ENCODE measurements around the gene RBBP7. TPM values are rescaled to one million over a fixed set of nuclear protein-coding genes. Genes with fewer than 3 reads are reported as not detected.

The RBBP7 gene
- total RNA-seq, 4 donors from 2014 or later = 62.9 to 88.8 (median 66.0) TPM

GRCh38 chrX:16825264-16826035 is 44.7 kb downstream of the RBBP7 start:
- Histone ChIP-seq H3K9me3 (no peaks in the 10 kb centered on the region), H3K4me3 (no peak overlapping the region), H3K4me1 (peaks cover 6% of the 10 kb centered on the region), H3K36me3 (peaks cover 5% of the 10 kb centered on the region), H3K27ac (no peak overlapping the region), H3K27me3 (no peaks in the 10 kb centered on the region)
- no peak for TF ChIP-seq POLR2AphosphoS5 (IDR thresholded peaks at IDR 0.05)
- TF ChIP-seq, protein P1, sequence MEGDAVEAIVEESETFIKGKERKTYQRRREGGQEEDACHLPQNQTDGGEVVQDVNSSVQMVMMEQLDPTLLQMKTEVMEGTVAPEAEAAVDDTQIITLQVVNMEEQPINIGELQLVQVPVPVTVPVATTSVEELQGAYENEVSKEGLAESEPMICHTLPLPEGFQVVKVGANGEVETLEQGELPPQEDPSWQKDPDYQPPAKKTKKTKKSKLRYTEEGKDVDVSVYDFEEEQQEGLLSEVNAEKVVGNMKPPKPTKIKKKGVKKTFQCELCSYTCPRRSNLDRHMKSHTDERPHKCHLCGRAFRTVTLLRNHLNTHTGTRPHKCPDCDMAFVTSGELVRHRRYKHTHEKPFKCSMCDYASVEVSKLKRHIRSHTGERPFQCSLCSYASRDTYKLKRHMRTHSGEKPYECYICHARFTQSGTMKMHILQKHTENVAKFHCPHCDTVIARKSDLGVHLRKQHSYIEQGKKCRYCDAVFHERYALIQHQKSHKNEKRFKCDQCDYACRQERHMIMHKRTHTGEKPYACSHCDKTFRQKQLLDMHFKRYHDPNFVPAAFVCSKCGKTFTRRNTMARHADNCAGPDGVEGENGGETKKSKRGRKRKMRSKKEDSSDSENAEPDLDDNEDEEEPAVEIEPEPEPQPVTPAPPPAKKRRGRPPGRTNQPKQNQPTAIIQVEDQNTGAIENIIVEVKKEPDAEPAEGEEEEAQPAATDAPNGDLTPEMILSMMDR (IDR thresholded peaks at IDR 0.05) = no peak
- TF ChIP-seq EP300 (IDR thresholded peaks at IDR 0.05) = no peak
- no peak for TF ChIP-seq POLR2A (IDR thresholded peaks at IDR 0.05)
- DNase-seq (ENCODE audit: low spot score in 2 of 2) = no peak
- WGBS = 74% methylated on average over 8 of the region's 8 CpGs

DNA sequence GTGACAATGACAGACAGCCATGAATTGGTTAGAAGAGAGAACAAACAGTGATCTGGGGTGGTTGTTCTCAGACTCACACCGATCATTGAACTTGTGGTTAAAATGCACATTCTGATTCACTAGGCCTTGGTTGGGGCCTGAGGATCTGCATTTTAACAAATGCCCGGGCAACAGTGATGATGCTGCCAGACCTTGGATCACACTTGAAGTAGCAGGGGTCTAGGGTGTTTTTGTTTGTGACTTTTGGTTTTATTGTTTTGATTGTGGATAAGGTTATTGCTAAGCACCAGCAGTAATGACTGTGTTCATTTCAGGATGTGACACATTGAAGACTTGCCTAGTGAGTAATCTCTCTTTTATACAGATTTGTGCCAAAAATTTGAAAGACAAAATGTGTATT is 47.4 kb downstream of the RBBP7 start:
- Histone ChIP-seq H3K36me3 (peaks cover 5% of the 10 kb centered on the region), H3K27ac (no peak overlapping the region), H3K27me3 (no peaks in the 10 kb centered on the region), H3K4me3 (no peak overlapping the region), H3K4me1 (peaks cover 3% of the 10 kb centered on the region), H3K9me3 (no peaks in the 10 kb centered on the region)
- WGBS = 83% methylated on average over 2 of the region's 2 CpGs
- TF ChIP-seq, protein P1 (IDR thresholded peaks at IDR 0.05) = no peak
- no peak for TF ChIP-seq POLR2AphosphoS5 (IDR thresholded peaks at IDR 0.05)
- TF ChIP-seq EP300 (IDR thresholded peaks at IDR 0.05) = no peak
- TF ChIP-seq POLR2A (IDR thresholded peaks at IDR 0.05) = no peak
- no peak for DNase-seq (ENCODE audit: low spot score in 2 of 2)

DNA sequence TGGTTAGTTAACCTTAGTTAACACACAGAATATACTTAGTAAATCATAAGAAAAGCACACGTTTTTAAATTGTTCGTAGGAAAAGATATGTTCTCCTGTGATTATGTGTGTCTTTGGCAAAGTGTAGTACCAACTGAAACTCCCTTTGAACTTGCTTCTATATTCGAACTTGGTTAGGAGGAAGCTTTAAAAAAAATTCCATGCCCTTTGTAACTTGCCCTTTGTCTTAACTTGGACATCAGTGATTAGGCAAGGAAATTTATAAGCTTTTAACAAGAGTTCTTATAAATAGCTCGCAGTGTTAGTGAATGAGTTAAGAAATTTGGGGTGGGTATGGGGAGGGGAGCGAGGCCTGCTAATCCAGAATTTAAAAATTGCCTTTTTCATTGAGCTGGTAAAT is 50.5 kb downstream of the RBBP7 start:
- Histone ChIP-seq H3K27me3 (no peaks in the 10 kb centered on the region), H3K4me3 (no peak overlapping the region), H3K4me1 (no peaks in the 10 kb centered on the region), H3K36me3 (peaks cover 5% of the 10 kb centered on the region), H3K27ac (no peak overlapping the region), H3K9me3 (no peaks in the 10 kb centered on the region)
- no peak for TF ChIP-seq POLR2A (IDR thresholded peaks at IDR 0.05)
- TF ChIP-seq, protein P1 (IDR thresholded peaks at IDR 0.05) = no peak
- no peak for TF ChIP-seq EP300 (IDR thresholded peaks at IDR 0.05)
- TF ChIP-seq POLR2AphosphoS5 (IDR thresholded peaks at IDR 0.05) = no peak
- no peak for DNase-seq (ENCODE audit: low spot score in 2 of 2)
- WGBS = 85% methylated on average over 5 of the region's 5 CpGs

DNA sequence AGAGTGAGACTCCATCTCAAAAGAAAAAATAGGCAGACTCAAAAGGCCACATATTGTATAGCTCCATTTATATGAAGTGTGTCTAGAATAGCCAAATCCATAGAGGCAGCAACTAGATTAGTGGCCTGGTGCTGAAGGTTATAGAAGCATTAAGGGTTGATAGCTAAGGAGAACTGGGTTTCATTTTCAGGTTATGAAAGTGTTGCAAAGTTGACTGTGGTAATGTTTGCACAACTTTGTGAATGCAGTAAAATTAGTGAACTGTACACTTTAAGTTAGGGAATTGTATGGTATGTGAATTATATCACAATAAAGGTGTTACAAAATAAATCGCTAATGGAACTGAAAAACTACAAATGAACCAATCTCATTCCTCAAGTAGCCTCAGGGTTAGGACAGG is 55.6 kb downstream of the RBBP7 start:
- Histone ChIP-seq H3K27me3 (no peaks in the 10 kb centered on the region), H3K9me3 (no peaks in the 10 kb centered on the region), H3K4me1 (no peaks in the 10 kb centered on the region), H3K4me3 (no peak overlapping the region), H3K27ac (no peak overlapping the region), H3K36me3 (no peaks in the 10 kb centered on the region)
- WGBS = 89% methylated on average over 1 of the region's 1 CpG
- TF ChIP-seq EP300 (IDR thresholded peaks at IDR 0.05) (no peak), POLR2AphosphoS5 (IDR thresholded peaks at IDR 0.05) (no peak), POLR2A (IDR thresholded peaks at IDR 0.05) (no peak)
- TF ChIP-seq, protein P1 (IDR thresholded peaks at IDR 0.05) = no peak
- DNase-seq (ENCODE audit: low spot score in 2 of 2) = no peak

DNA sequence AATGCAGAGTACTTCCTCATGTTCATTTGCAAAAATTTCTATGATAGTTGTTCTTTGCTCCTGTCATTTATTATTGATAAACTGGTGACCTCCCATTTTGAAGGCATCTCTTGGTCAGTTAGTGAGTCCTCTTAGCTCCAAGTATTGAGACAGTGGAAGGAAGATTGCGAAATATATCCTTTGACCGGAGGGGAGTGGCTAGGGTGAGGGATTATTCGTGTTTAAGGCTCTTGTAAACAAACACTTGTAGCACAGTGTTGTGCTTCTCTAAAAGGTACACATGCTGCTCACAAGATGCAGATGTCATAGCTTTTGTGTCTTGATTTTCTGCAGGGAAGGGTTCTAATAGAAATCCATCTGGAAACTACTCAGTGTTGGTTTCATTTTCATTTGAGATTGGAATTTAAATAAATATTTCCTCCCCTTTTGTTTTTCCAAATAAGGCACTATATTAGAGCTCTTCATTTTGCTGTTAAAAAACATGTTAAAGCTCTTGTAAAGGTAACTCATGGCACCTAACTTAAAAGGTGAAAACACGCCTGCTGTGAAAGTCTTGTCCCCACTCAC is 62.1 kb downstream of the RBBP7 start:
- Histone ChIP-seq H3K36me3 (no peaks in the 10 kb centered on the region), H3K27me3 (no peaks in the 10 kb centered on the region), H3K4me3 (no peak overlapping the region), H3K9me3 (no peaks in the 10 kb centered on the region), H3K27ac (no peak overlapping the region), H3K4me1 (peaks cover 3% of the 10 kb centered on the region)
- no peak for DNase-seq (ENCODE audit: low spot score in 2 of 2)
- 45% methylated on average over 4 of the region's 4 CpGs for WGBS
- TF ChIP-seq POLR2A (IDR thresholded peaks at IDR 0.05) (no peak), EP300 (IDR thresholded peaks at IDR 0.05) (no peak), POLR2AphosphoS5 (IDR thresholded peaks at IDR 0.05) (no peak)
- TF ChIP-seq, protein P1 (IDR thresholded peaks at IDR 0.05) = no peak

Measured in suprapubic skin (tissue), 4 donors.